RWPE2 (cell line): Measurements from ENCODE around the gene FOXL1.

Experiments used
- ATAC-seq: fragments of 200-7000 bp; cut with Tn5 transposase; 3 replicates; pipeline ENCODE4 v1.9.1; 2021; ENCODE audit warnings: low read depth
- DNase-seq: peaks from one replicate; pipeline ENCODE4 v3.0.0-alpha.2; 2020; ENCODE audit warnings: low spot score
- H3K27ac ChIP-seq: fragments of 450-650 bp; 2 replicates; pipeline ENCODE4 v1.5.1; 2017; ENCODE audit warnings: mild to moderate bottlenecking; ENCODE audit not compliant: poor library complexity, severe bottlenecking
- H3K27me3 ChIP-seq: fragments of 250-450 bp; sonication (Bioruptor Pico); 2 replicates; pipeline ENCODE4 v1.5.1; 2021; ENCODE audit warnings: mild to moderate bottlenecking, moderate library complexity; ENCODE audit not compliant: insufficient read depth, poor library complexity, severe bottlenecking
- H3K36me3 ChIP-seq: fragments of 250-450 bp; sonication (Bioruptor Pico); 2 replicates; pipeline ENCODE4 v1.5.1; 2020; ENCODE audit warnings: low read depth, mild to moderate bottlenecking, moderate library complexity
- H3K4me1 ChIP-seq: fragments of 250-450 bp; sonication (Bioruptor Pico); 2 replicates; pipeline ENCODE4 v1.5.1; 2021; ENCODE audit warnings: mild to moderate bottlenecking, moderate library complexity; ENCODE audit not compliant: insufficient read depth, poor library complexity, severe bottlenecking
- H3K4me3 ChIP-seq: fragments of 250-450 bp; sonication (Bioruptor Pico); 2 replicates; pipeline ENCODE4 v1.5.1; 2021; ENCODE audit warnings: mild to moderate bottlenecking, moderate library complexity; ENCODE audit not compliant: severe bottlenecking
- H3K9me3 ChIP-seq: fragments of 250-450 bp; sonication (Bioruptor Pico); 2 replicates; pipeline ENCODE4 v1.5.1; 2021; ENCODE audit warnings: mild to moderate bottlenecking, moderate library complexity; ENCODE audit not compliant: severe bottlenecking
- CTCF ChIP-seq: fragments of 450-650 bp; IDR thresholded peaks from one replicate; pipeline ENCODE4 v1.5.1; 2017; ENCODE audit warnings: mild to moderate bottlenecking, moderate library complexity; ENCODE audit not compliant: poor library complexity, severe bottlenecking

FOXL1 gene

GRCh38 chr16:86626966-86627365, 48.6 kb downstream of the FOXL1 start:
- Histone ChIP-seq H3K4me3 (no peak overlapping the region), H3K36me3 (no peaks in the 10 kb centered on the region), H3K9me3 (no peaks in the 10 kb centered on the region), H3K27me3 (no peaks in the 10 kb centered on the region), H3K27ac (no peak overlapping the region), H3K4me1 (peaks cover 15% of the 10 kb centered on the region)
- ATAC-seq (no peak), DNase-seq (no peak)
- no peak for TF ChIP-seq CTCF

DNA sequence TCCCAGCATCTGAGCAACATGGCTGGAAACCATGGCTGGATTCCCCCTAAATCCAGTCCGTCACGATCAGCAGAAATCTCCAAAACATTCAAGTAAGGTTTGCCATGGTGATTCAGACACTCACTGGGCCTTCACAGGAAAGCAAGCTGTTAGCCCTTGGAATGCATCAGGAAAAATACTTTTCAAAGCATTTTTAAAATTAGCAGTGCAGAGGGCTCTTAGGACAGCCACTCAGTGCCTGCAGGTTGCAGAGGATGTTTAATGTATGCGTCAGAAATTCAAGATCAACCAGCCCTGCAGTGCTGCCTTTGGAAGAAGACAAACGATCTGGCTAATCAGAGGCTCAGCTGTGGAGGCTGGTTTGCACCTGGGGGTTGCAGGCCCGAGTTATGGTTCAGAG, 50.3 kb downstream of the FOXL1 start:
- Histone ChIP-seq H3K4me1 (peaks cover 19% of the 10 kb centered on the region), H3K36me3 (no peaks in the 10 kb centered on the region), H3K27ac (no peak overlapping the region), H3K4me3 (no peak overlapping the region), H3K9me3 (no peaks in the 10 kb centered on the region), H3K27me3 (no peaks in the 10 kb centered on the region)
- ATAC-seq (no peak), DNase-seq (no peak)
- TF ChIP-seq CTCF = no peak

- no peak for TF ChIP-seq CTCF
- Histone ChIP-seq H3K27ac (peak overlapping the region; percentile 40), H3K27me3 (no peaks in the 10 kb centered on the region), H3K9me3 (no peaks in the 10 kb centered on the region), H3K36me3 (no peaks in the 10 kb centered on the region), H3K4me1 (peaks cover 15% of the 10 kb centered on the region), H3K4me3 (no peak overlapping the region)
- ATAC-seq (no peak), DNase-seq (no peak)
Measured at GRCh38 chr16:86630471-86630870, 52.1 kb downstream of the FOXL1 start.

GRCh38 chr16:86631444-86631843, 53.1 kb downstream of the FOXL1 start:
- no peaks in the 10 kb centered on the region for H3K36me3 ChIP-seq
- H3K27ac ChIP-seq = peak overlapping the region; percentile 40
- no peaks in the 10 kb centered on the region for H3K27me3 ChIP-seq
- H3K9me3 ChIP-seq = no peaks in the 10 kb centered on the region
- H3K4me3 ChIP-seq = no peak overlapping the region
- TF ChIP-seq CTCF = no peak
- ATAC-seq (peak; percentile 79), DNase-seq (no peak)
- peaks cover 11% of the 10 kb centered on the region for H3K4me1 ChIP-seq
